RWPE1 (cell line): ENCODE measurements around the gene KCNJ15.

Experiments
- CTCF ChIA-PET: fragments of 350-600 bp; sonication (Branson Sonifier 250); formaldehyde crosslinking; extraction: SDS; loops from one replicate; lab custom pipeline; 2021; lab: Yijun Ruan, JAX
- POLR2A ChIA-PET: fragments of 400-600 bp; formaldehyde crosslinking; extraction: SDS; loops from one replicate; lab custom pipeline; 2020; ENCODE audit warnings: antibody characterized with exemption; ENCODE audit not compliant: low non-redundant PET; lab: Yijun Ruan, JAX
- DNase-seq: peaks from one replicate; pipeline ENCODE4 v3.0.0; 2012; ENCODE audit warnings: low spot score
- H3K27ac ChIP-seq: fragments of 450-650 bp; 2 replicates; pipeline ENCODE4 v1.5.1; 2017
- CTCF ChIP-seq: fragments of 450-650 bp; conservative IDR thresholded peaks from 2 replicates; pipeline ENCODE4 v1.5.1; 2017; ENCODE audit warnings: low read depth, mild to moderate bottlenecking

KCNJ15 gene

DNA sequence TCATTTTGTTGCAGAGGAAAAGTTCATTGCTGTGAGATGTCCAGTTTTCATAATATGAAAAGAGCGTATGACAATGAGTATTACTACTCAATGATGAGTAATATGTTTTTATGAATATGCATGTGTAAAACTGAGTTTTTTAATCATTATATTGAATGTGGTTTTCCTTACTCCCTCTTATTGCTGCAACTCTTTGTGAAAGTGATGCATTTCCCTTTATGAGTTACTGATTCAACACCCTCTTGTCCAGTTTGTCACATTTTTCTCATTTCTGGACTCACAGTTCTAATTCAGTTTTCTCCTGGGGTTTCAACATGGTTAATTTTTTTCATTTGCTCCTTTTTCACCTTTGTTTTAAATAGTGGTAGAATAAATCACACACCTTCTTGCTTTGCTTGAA, 35.2 kb upstream of the KCNJ15 start:
- no peak for TF ChIP-seq CTCF
- ChIA-PET CTCF (no interaction called here), POLR2A (no interaction called here)
- no peak for DNase-seq
- no peak overlapping the region for H3K27ac ChIP-seq

DNA sequence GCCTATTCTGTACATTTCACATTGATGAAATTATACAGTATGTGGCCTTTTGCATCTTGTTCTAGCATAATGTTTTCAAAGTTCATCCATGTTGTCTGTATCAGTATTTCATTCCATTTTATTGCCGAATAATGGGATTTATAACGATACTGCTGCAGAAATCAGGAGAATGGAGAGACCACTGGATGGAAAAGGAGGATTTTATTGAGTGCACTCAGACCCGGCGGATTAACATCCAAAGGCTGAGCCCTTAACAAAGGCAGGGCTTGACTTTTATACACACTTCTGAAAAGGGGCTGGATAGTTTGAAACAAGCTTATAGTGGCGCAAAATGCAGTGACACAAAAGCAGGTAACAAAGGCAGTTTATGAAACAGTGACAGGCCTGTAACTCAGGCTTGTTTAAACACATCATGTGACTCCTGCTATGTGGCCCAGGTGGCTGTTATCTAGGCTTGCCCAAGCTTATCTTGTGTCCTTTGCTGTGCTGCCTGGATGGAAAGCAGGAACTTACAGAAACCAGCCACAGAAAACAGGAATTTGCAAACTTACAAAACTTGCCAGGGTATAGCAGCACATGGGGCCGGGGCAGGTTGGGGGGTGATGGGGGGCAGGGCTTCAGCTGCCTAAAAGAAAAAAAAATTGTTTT, 32.8 kb upstream of the KCNJ15 start:
- no peak for DNase-seq
- TF ChIP-seq CTCF, result no peak
- POLR2A ChIA-PET, result no interaction called here
- H3K27ac ChIP-seq, result no peak overlapping the region
- CTCF ChIA-PET, result no interaction called here

- ChIA-PET POLR2A (no interaction called here), CTCF (interaction anchor here (0.6 kb wide), 1 partner anchor 129 kb away, joined by 3 read pairs; no protein-coding TSS in a partner anchor)
- no peak for TF ChIP-seq CTCF
- no peak for DNase-seq
- H3K27ac ChIP-seq, result no peak overlapping the region
Observed at GRCh38 chr21:38227401-38227800, 29.4 kb upstream of the KCNJ15 start.

GRCh38 chr21:38228115-38228514, 28.7 kb upstream of the KCNJ15 start:
- DNase-seq, result peak; percentile 33
- ChIA-PET CTCF (no interaction called here), POLR2A (no interaction called here)
- no peak overlapping the region for H3K27ac ChIP-seq
- no peak for TF ChIP-seq CTCF

DNA sequence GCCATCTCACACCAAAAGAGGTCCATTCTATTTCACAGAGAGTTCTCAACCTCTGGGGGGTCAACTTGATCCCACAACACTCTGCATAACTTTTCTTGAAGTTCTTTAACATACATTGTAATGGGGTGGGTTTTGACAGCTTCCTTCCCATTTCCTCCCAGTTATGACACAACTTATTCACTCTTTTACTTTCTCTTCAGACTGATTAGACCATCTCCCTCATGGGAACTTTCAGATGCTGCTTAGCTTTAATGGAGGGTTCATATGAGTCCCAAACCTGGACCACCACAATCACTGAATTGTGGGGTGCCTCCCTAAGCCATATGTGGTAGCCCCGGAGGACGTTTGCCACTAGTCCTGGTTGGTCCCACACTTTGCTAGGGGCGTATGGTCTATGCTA, 28.3 kb upstream of the KCNJ15 start:
- ChIA-PET CTCF (interaction anchor here (0.6 kb wide), 1 partner anchor 112 kb away, joined by 5 read pairs; no protein-coding TSS in a partner anchor), POLR2A (no interaction called here)
- no peak overlapping the region for H3K27ac ChIP-seq

GRCh38 chr21:38229260-38229877, 27.4 kb upstream of the KCNJ15 start:
- ChIA-PET POLR2A (no interaction called here), CTCF (no interaction called here)
- H3K27ac ChIP-seq, result no peak overlapping the region
- DNase-seq, result no peak
- no peak for TF ChIP-seq CTCF

More for the DNA sequence above, 28.3 kb upstream of the KCNJ15 start:
- TF ChIP-seq CTCF, result no peak
- DNase-seq, result no peak
